ENCODE measurements around the gene INPP5D.
"Not testable (repeated sequence)": the region's sequence is repeated elsewhere in the genome, so short reads cannot be mapped to it uniquely, and the experiment has no call there.

INPP5D gene
- total RNA-seq: 53.6 to 227 reads per million in 2 experiments

- peak; percentile 63 for DNase-seq (ENCODE audit: low read depth)
Observed at GRCh38 chr2:233059797-233060500, at the start of gene INPP5D. TSS of gene INPP5D (plus strand) at chr2:233060342. CDS start at chr2:233060479, 137 bp downstream.

- no peak for DNase-seq (ENCODE audit: low read depth)
Observed at GRCh38 chr2:233010569-233011267, 49.4 kb upstream of the INPP5D start.

- no peak for DNase-seq (ENCODE audit: low read depth)
Observed at GRCh38 chr2:233011268-233011650, 48.9 kb upstream of the INPP5D start.

GRCh38 chr2:233011702-233012131 is 48.4 kb upstream of the INPP5D start:
- DNase-seq (ENCODE audit: low read depth): no peak

- no peak for DNase-seq (ENCODE audit: low read depth)
Observed at GRCh38 chr2:233012301-233012971, 47.7 kb upstream of the INPP5D start.

GRCh38 chr2:233013027-233013461 is 47.1 kb upstream of the INPP5D start, which contains the start of gene NGEF:
TSS of gene NGEF (minus strand) at chr2:233013256. CDS start at chr2:232974890, 38,366 bp downstream.
- no peak for DNase-seq (ENCODE audit: low read depth)

- DNase-seq (ENCODE audit: low read depth): no peak
Observed at GRCh38 chr2:233013650-233014049, 46.5 kb upstream of the INPP5D start.

GRCh38 chr2:233015019-233015645 is 45.0 kb upstream of the INPP5D start:
- no peak for DNase-seq (ENCODE audit: low read depth)

GRCh38 chr2:233017947-233018346 is 42.2 kb upstream of the INPP5D start:
- no peak for DNase-seq (ENCODE audit: low read depth)

- DNase-seq (ENCODE audit: low read depth): not testable (repeated sequence)
Observed at GRCh38 chr2:233019610-233020009, 40.5 kb upstream of the INPP5D start.

- no peak for DNase-seq (ENCODE audit: low read depth)
Observed at GRCh38 chr2:233020454-233020853, 39.7 kb upstream of the INPP5D start.

GRCh38 chr2:233021771-233022170 is 38.4 kb upstream of the INPP5D start:
- DNase-seq (ENCODE audit: low read depth): no peak

GRCh38 chr2:233022561-233022960 is 37.6 kb upstream of the INPP5D start:
- DNase-seq (ENCODE audit: low read depth): no peak

GRCh38 chr2:233023007-233023760 is 37.0 kb upstream of the INPP5D start:
- DNase-seq (ENCODE audit: low read depth): no peak

GRCh38 chr2:233023761-233024410 is 36.3 kb upstream of the INPP5D start:
- DNase-seq (ENCODE audit: low read depth): no peak

- DNase-seq (ENCODE audit: low read depth): no peak
Observed at GRCh38 chr2:233025706-233026105, 34.4 kb upstream of the INPP5D start.

GRCh38 chr2:233026198-233026813 is 33.8 kb upstream of the INPP5D start:
- no peak for DNase-seq (ENCODE audit: low read depth)

- no peak for DNase-seq (ENCODE audit: low read depth)
Observed at GRCh38 chr2:233029321-233029720, 30.8 kb upstream of the INPP5D start.

- DNase-seq (ENCODE audit: low read depth): no peak
Observed at GRCh38 chr2:233031556-233032500, 28.3 kb upstream of the INPP5D start.

Data from T follicular helper cell (primary cell).